BE2C (cell line): ENCODE measurements around the gene TRMU.

Experiments
- DNase-seq: peaks from one replicate; pipeline ENCODE4 v3.0.0-alpha.2; 2020
- H3K27me3 ChIP-seq: fragments of 250-450 bp; sonication (Bioruptor Pico); 2 replicates; pipeline ENCODE4 v1.5.1; 2020; ENCODE audit warnings: mild to moderate bottlenecking
- H3K36me3 ChIP-seq: fragments of 250-450 bp; sonication (Bioruptor Pico); 2 replicates; pipeline ENCODE4 v1.5.1; 2020; ENCODE audit warnings: mild to moderate bottlenecking
- H3K4me1 ChIP-seq: fragments of 250-450 bp; sonication (Bioruptor Pico); 2 replicates; pipeline ENCODE4 v1.5.1; 2020
- H3K4me3 ChIP-seq: 2 replicates; pipeline ENCODE4 v1.5.1; 2011; ENCODE audit warnings: low read depth, low read length
- H3K9me3 ChIP-seq: fragments of 250-450 bp; sonication (Bioruptor Pico); 2 replicates; pipeline ENCODE4 v1.5.1; 2020
- TF ChIP-seq, protein P1 (sequence below): IDR thresholded peaks from 2 replicates; pipeline ENCODE4 v1.5.1; 2012; ENCODE audit warnings: mild to moderate bottlenecking, low read depth, low read length

TRMU gene

GRCh38 chr22:46289244-46289891 is 46.1 kb upstream of the TRMU start:
- TF ChIP-seq, protein P1, sequence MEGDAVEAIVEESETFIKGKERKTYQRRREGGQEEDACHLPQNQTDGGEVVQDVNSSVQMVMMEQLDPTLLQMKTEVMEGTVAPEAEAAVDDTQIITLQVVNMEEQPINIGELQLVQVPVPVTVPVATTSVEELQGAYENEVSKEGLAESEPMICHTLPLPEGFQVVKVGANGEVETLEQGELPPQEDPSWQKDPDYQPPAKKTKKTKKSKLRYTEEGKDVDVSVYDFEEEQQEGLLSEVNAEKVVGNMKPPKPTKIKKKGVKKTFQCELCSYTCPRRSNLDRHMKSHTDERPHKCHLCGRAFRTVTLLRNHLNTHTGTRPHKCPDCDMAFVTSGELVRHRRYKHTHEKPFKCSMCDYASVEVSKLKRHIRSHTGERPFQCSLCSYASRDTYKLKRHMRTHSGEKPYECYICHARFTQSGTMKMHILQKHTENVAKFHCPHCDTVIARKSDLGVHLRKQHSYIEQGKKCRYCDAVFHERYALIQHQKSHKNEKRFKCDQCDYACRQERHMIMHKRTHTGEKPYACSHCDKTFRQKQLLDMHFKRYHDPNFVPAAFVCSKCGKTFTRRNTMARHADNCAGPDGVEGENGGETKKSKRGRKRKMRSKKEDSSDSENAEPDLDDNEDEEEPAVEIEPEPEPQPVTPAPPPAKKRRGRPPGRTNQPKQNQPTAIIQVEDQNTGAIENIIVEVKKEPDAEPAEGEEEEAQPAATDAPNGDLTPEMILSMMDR, result no peak
- no peak for DNase-seq
- no peaks in the 10 kb centered on the region for H3K9me3 ChIP-seq
- H3K4me3 ChIP-seq, result no peak overlapping the region
- no peaks in the 10 kb centered on the region for H3K27me3 ChIP-seq
- peaks cover 14% of the 10 kb centered on the region for H3K36me3 ChIP-seq
- no peaks in the 10 kb centered on the region for H3K4me1 ChIP-seq

DNA sequence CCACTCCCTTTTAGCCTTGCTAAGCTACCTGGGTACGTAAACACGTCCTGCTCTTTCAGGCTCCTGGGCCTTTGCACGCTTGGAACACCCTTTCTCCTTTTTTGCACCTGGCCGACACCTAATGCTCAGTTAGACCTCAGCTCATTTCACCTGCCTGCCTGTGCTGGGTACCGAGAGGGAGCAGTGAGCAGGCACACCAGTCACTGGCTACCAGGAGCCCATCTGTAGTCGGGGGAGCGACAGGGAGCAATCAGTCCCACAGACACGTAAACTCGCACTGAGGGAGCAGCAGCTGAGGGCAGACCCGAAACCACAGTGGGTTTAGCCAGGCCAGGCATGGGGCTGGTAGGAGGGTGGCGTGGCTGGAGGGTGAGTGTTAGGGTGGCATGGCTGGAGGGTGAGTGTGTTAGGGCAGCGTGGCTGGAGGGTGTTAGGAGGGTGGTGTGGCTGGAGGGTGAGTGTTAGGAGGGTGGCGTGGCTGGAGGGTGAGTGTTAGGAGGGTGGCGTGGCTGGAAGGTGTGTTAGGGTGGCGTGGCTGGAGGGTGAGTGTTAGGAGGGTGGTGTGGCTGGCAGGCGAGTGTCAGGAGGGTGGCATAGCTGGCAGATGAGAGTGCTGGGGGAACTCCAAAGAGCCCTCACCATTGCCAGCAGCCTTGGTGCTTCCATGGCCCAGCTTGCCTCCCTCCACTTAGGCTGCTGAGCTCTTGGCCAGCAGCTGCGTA is 45.2 kb upstream of the TRMU start:
- Histone ChIP-seq H3K4me3 (no peak overlapping the region), H3K27me3 (no peaks in the 10 kb centered on the region), H3K36me3 (peaks cover 12% of the 10 kb centered on the region), H3K9me3 (no peaks in the 10 kb centered on the region), H3K4me1 (no peaks in the 10 kb centered on the region)
- TF ChIP-seq, protein P1, result no peak
- no peak for DNase-seq

DNA sequence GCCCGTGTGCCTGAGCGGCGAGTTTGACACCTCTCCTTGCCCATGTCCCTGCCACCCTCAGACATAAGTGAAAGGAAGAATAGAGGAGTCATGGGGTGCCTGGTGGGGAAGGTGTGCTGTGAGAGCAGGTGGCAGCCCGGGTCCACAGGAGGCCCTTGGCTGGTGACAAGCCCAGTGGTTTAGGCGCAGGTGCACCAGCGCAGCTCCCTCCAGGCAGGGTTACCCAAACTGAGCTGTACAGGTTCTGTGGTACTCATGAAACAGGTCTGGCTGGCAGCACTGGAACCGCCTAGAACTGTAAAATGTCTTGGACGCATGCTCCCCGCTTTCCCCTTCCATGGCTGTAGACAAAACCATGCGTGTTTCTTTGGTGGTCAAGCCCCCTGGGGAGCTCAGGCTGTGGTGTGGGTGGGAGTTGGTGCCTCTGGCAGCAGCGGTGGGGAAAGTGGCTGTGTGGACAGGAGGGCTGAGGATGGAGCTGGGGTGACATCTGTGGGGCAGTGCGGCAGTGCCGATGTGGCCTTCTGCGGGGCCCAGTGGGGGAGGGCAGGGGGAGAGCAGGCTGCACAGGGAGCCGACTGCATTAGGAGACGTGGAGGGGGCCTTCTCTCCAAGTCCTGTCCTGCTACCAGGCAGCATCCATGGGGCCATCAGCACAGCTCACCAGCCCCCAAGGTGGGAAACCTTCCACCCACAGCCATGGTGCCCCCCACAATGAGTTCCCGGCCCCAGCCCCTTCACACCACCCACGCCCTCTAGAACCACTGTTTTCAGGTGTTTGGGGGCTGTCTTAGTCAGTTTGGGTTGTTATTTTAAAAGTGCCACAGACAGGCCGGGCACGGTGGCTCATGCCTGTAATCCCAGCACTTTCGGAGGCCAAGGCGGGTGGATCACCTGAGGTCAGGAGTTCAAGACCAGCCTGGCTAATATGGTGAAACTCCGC is 44.4 kb upstream of the TRMU start:
- no peaks in the 10 kb centered on the region for H3K27me3 ChIP-seq
- TF ChIP-seq, protein P1, result no peak
- DNase-seq, result no peak
- no peaks in the 10 kb centered on the region for H3K9me3 ChIP-seq
- H3K4me1 ChIP-seq, result no peaks in the 10 kb centered on the region; the same call in 1 of the 2 replicates
- peaks cover 12% of the 10 kb centered on the region for H3K36me3 ChIP-seq
- H3K4me3 ChIP-seq, result no peak overlapping the region

GRCh38 chr22:46292173-46292572 is 43.3 kb upstream of the TRMU start:
- H3K27me3 ChIP-seq, result no peaks in the 10 kb centered on the region
- peaks cover 10% of the 10 kb centered on the region for H3K36me3 ChIP-seq
- no peak overlapping the region for H3K4me3 ChIP-seq
- no peak for DNase-seq
- H3K9me3 ChIP-seq, result no peaks in the 10 kb centered on the region
- TF ChIP-seq, protein P1, result no peak
- H3K4me1 ChIP-seq, result no peaks in the 10 kb centered on the region; the same call in 1 of the 2 replicates

- Histone ChIP-seq H3K36me3 (peaks cover 10% of the 10 kb centered on the region), H3K4me3 (no peak overlapping the region), H3K9me3 (no peaks in the 10 kb centered on the region), H3K4me1 (no peaks in the 10 kb centered on the region; the same call in 1 of the 2 replicates), H3K27me3 (no peaks in the 10 kb centered on the region)
- DNase-seq, result no peak
- TF ChIP-seq, protein P1, result no peak
Measured at GRCh38 chr22:46292732-46293131, 42.8 kb upstream of the TRMU start.
